HepG2 (cell line): ENCODE results near the gene HCFC1. TPM values are rescaled to one million over a fixed set of nuclear protein-coding genes. Genes with fewer than 3 reads are reported as not detected.
A peak's percentile ranks its signal among the peaks of the same experiment; 100 is the strongest.

ENCODE experiments used
- ATAD3A ChIP-seq: sonication (generic); formaldehyde crosslinking; IDR thresholded peaks from 2 replicates; pipeline ENCODE4 v1.4.0; 2020; ENCODE audit warnings: missing genetic modification reagents
- ELF3 ChIP-seq: IDR thresholded peaks from 2 replicates; pipeline ENCODE4 v1.6.1; 2016; ENCODE audit warnings: missing genetic modification reagents, missing compliant biosample characterization
- FOXA3 ChIP-seq: IDR thresholded peaks from 2 replicates; pipeline ENCODE4 v1.6.1; 2016; ENCODE audit warnings: missing genetic modification reagents, missing compliant biosample characterization
- HNRNPL ChIP-seq: fragments of 200-400 bp; formaldehyde crosslinking; IDR thresholded peaks from 2 replicates; pipeline ENCODE4 v1.6.1; 2017; ENCODE audit warnings: mild to moderate bottlenecking, low read depth, low read length
- HOXA3 ChIP-seq: sonication (generic); formaldehyde crosslinking; IDR thresholded peaks from 2 replicates; pipeline ENCODE4 v1.5.0; 2020; ENCODE audit warnings: missing genetic modification reagents
- NAIF1 ChIP-seq: sonication (generic); formaldehyde crosslinking; IDR thresholded peaks from 2 replicates; pipeline ENCODE4 v1.5.0; 2020; ENCODE audit warnings: mild to moderate bottlenecking, missing genetic modification reagents, borderline replicate concordance
- REST ChIP-seq, 2 experiments: IDR thresholded peaks; 2 replicates each; pipeline ENCODE4 v1.6.1; 2011 to 2012; ENCODE audit warnings: low read length in 2 of 2, borderline replicate concordance in 1 of 2, low read depth in 1 of 2, mild to moderate bottlenecking in 1 of 2, moderate library complexity in 1 of 2
- TCF12 ChIP-seq, 2 experiments: fragments of 450-650 bp in 1 of 2; sonication (generic) in 1 of 2; formaldehyde crosslinking in 1 of 2; IDR thresholded peaks; 2 replicates each; pipeline versions ENCODE4 v1.6.1 to v1.8.0; 2017 to 2022; ENCODE audit warnings: antibody characterized with exemption in 1 of 2, mild to moderate bottlenecking in 1 of 2, missing genetic modification reagents in 1 of 2, moderate library complexity in 1 of 2
- ZFY ChIP-seq: sonication (generic); formaldehyde crosslinking; IDR thresholded peaks from 2 replicates; pipeline ENCODE4 v1.4.0; 2020; ENCODE audit warnings: missing genetic modification reagents
- ZNF224 ChIP-seq: sonication (generic); formaldehyde crosslinking; IDR thresholded peaks from 2 replicates; pipeline ENCODE4 v1.5.0; 2020; ENCODE audit warnings: mild to moderate bottlenecking, missing genetic modification reagents
- ZNF33A ChIP-seq: sonication (generic); formaldehyde crosslinking; IDR thresholded peaks from 2 replicates; pipeline ENCODE4 v1.5.1; 2020; ENCODE audit warnings: missing genetic modification reagents, mild to moderate bottlenecking, moderate library complexity, borderline replicate concordance
- ZNF615 ChIP-seq: sonication (generic); formaldehyde crosslinking; IDR thresholded peaks from 2 replicates; pipeline ENCODE4 v1.5.0; 2020; ENCODE audit warnings: mild to moderate bottlenecking, missing genetic modification reagents, borderline replicate concordance
- ZNF670 ChIP-seq: sonication (generic); formaldehyde crosslinking; IDR thresholded peaks from 2 replicates; pipeline ENCODE4 v1.8.0; 2022; ENCODE audit warnings: mild to moderate bottlenecking, missing genetic modification reagents, borderline replicate concordance
- ZNF724P ChIP-seq: sonication (generic); formaldehyde crosslinking; IDR thresholded peaks from 2 replicates; pipeline ENCODE4 v1.8.0; 2022; ENCODE audit warnings: missing genetic modification reagents, borderline replicate concordance
- ZNF883 ChIP-seq: sonication (generic); formaldehyde crosslinking; IDR thresholded peaks from 2 replicates; pipeline ENCODE4 v1.5.1; 2020; ENCODE audit warnings: mild to moderate bottlenecking, missing genetic modification reagents; ENCODE audit errors: not compliant biosample characterization
- polyA plus RNA-seq, 8 experiments: library from polyadenylated mRNA; depleted of rRNA in 3 of 8; stranded (reverse) in 7 of 8; unstranded in 1 of 8; fragments of >200 nt; fragmentation: Illumina TruSeq in 4 of 8; extraction: Trizol in 4 of 8; gene quantifications; 2 replicates each; pipeline versions ENCODE4 v1.2.1 to v1.2.3, GENCODE V29; 2011 to 2016; ENCODE audit warnings: low read depth in 4 of 8, missing spikeins in 1 of 8, mixed read lengths in 1 of 8; ENCODE audit not compliant: insufficient read depth in 1 of 8
- total RNA-seq, 5 experiments: library from RNA; depleted of rRNA; stranded (reverse); fragments of >200 nt; fragmentation: Illumina TruSeq; extraction: Trizol; gene quantifications; 2 replicates each; pipeline ENCODE4 v1.2.3, GENCODE V29; 2016; ENCODE audit warnings: low read depth in 1 of 5
- TF ChIP-seq, protein P1 (sequence below): sonication (generic); formaldehyde crosslinking; IDR thresholded peaks from 2 replicates; pipeline ENCODE4 v1.5.1; 2020; ENCODE audit warnings: mild to moderate bottlenecking, missing genetic modification reagents, moderate library complexity
- TF ChIP-seq, protein P2 (sequence below): sonication (generic); formaldehyde crosslinking; IDR thresholded peaks from 2 replicates; pipeline ENCODE4 v1.4.0; 2020; ENCODE audit warnings: missing genetic modification reagents, borderline replicate concordance
- TF ChIP-seq, protein P3 (sequence below): IDR thresholded peaks from 2 replicates; pipeline ENCODE4 v1.6.1; 2016; ENCODE audit warnings: mild to moderate bottlenecking

The HCFC1 gene
- total and polyA plus RNA-seq, 2 of the 13 experiments (the other 11 are each of a cell fraction or from before 2014, with no cell fraction given), result 5.8 to 17.8 TPM

- TF ChIP-seq REST (IDR thresholded peaks at IDR 0.05; ENCODE audit: borderline replicate concordance in 1 of 2, low read depth in 1 of 2, low read length in 2 of 2) (no peak), NAIF1 (CRISPR knock-in tag) (no peak), ZNF615 (no peak), FOXA3 (CRISPR knock-in tag) (no peak), HNRNPL (0 out of 2 replicates have a peak, but pooled peaks have one; percentile 29), ZNF670 (CRISPR knock-in tag) (peak; percentile 49; the same call in 1 of the 2 replicates), ATAD3A (no peak), ZNF33A (no peak), TCF12 (IDR thresholded peaks at IDR 0.05) (no peak), TCF12 (CRISPR knock-in tag; IDR thresholded peaks at IDR 0.05) (no peak), ZNF724P (no peak), HOXA3 (CRISPR knock-in tag) (peak; percentile 44; the same call in 1 of the 2 replicates), ZNF224 (CRISPR knock-in tag) (no peak), ELF3 (peak; percentile 40; the same call in 1 of the 2 replicates), ZFY (CRISPR knock-in tag) (peak; percentile 23; the same call in 1 of the 2 replicates), ZNF883 (CRISPR knock-in tag) (no peak)
- TF ChIP-seq, protein P1, sequence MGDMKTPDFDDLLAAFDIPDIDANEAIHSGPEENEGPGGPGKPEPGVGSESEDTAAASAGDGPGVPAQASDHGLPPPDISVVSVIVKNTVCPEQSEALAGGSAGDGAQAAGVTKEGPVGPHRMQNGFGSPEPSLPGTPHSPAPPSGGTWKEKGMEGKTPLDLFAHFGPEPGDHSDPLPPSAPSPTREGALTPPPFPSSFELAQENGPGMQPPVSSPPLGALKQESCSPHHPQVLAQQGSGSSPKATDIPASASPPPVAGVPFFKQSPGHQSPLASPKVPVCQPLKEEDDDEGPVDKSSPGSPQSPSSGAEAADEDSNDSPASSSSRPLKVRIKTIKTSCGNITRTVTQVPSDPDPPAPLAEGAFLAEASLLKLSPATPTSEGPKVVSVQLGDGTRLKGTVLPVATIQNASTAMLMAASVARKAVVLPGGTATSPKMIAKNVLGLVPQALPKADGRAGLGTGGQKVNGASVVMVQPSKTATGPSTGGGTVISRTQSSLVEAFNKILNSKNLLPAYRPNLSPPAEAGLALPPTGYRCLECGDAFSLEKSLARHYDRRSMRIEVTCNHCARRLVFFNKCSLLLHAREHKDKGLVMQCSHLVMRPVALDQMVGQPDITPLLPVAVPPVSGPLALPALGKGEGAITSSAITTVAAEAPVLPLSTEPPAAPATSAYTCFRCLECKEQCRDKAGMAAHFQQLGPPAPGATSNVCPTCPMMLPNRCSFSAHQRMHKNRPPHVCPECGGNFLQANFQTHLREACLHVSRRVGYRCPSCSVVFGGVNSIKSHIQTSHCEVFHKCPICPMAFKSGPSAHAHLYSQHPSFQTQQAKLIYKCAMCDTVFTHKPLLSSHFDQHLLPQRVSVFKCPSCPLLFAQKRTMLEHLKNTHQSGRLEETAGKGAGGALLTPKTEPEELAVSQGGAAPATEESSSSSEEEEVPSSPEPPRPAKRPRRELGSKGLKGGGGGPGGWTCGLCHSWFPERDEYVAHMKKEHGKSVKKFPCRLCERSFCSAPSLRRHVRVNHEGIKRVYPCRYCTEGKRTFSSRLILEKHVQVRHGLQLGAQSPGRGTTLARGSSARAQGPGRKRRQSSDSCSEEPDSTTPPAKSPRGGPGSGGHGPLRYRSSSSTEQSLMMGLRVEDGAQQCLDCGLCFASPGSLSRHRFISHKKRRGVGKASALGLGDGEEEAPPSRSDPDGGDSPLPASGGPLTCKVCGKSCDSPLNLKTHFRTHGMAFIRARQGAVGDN (CRISPR knock-in tag), result peak; percentile 97
- TF ChIP-seq, protein P2, sequence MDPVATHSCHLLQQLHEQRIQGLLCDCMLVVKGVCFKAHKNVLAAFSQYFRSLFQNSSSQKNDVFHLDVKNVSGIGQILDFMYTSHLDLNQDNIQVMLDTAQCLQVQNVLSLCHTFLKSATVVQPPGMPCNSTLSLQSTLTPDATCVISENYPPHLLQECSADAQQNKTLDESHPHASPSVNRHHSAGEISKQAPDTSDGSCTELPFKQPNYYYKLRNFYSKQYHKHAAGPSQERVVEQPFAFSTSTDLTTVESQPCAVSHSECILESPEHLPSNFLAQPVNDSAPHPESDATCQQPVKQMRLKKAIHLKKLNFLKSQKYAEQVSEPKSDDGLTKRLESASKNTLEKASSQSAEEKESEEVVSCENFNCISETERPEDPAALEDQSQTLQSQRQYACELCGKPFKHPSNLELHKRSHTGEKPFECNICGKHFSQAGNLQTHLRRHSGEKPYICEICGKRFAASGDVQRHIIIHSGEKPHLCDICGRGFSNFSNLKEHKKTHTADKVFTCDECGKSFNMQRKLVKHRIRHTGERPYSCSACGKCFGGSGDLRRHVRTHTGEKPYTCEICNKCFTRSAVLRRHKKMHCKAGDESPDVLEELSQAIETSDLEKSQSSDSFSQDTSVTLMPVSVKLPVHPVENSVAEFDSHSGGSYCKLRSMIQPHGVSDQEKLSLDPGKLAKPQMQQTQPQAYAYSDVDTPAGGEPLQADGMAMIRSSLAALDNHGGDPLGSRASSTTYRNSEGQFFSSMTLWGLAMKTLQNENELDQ (CRISPR knock-in tag), result no peak
- TF ChIP-seq, protein P3, sequence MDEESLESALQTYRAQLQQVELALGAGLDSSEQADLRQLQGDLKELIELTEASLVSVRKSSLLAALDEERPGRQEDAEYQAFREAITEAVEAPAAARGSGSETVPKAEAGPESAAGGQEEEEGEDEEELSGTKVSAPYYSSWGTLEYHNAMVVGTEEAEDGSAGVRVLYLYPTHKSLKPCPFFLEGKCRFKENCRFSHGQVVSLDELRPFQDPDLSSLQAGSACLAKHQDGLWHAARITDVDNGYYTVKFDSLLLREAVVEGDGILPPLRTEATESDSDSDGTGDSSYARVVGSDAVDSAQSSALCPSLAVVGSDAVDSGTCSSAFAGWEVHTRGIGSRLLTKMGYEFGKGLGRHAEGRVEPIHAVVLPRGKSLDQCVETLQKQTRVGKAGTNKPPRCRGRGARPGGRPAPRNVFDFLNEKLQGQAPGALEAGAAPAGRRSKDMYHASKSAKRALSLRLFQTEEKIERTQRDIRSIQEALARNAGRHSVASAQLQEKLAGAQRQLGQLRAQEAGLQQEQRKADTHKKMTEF (CRISPR knock-in tag), result no peak
These were observed 23.6 kb downstream of the HCFC1 start (continued) for GRCh38 chrX:153948002-153948466.
